Glutamatergic neuron (in vitro differentiated cells): ENCODE measurements around the gene IFT43. TPM values are rescaled to one million over a fixed set of nuclear protein-coding genes. Genes with fewer than 3 reads are reported as not detected.

Source experiments
- DNase-seq: peaks from one replicate; pipeline ENCODE4 v3.0.0; 2022
- H3K27ac Mint-ChIP-seq: one replicate; pipeline ENCODE4 v1.8.0; 2020; ENCODE audit warnings: mild to moderate bottlenecking, mixed read lengths, inconsistent platforms; ENCODE audit not compliant: unreplicated experiment
- H3K27me3 Mint-ChIP-seq: one replicate; pipeline ENCODE4 v1.8.0; 2020; ENCODE audit warnings: mild to moderate bottlenecking, moderate library complexity, mixed read lengths, inconsistent platforms; ENCODE audit not compliant: unreplicated experiment
- H3K36me3 Mint-ChIP-seq: one replicate; pipeline ENCODE4 v1.8.0; 2020; ENCODE audit warnings: mild to moderate bottlenecking, mixed read lengths, inconsistent platforms; ENCODE audit not compliant: unreplicated experiment
- H3K4me1 Mint-ChIP-seq: one replicate; pipeline ENCODE4 v1.8.0; 2020; ENCODE audit warnings: mild to moderate bottlenecking, low read depth, mixed read lengths, inconsistent platforms; ENCODE audit not compliant: unreplicated experiment
- H3K4me3 Mint-ChIP-seq: one replicate; pipeline ENCODE4 v1.8.0; 2020; ENCODE audit warnings: mild to moderate bottlenecking, mixed read lengths, inconsistent platforms; ENCODE audit not compliant: unreplicated experiment
- H3K9me3 Mint-ChIP-seq: one replicate; pipeline ENCODE4 v1.8.0; 2020; ENCODE audit warnings: mild to moderate bottlenecking, moderate library complexity, mixed read lengths, inconsistent platforms; ENCODE audit not compliant: unreplicated experiment
- total RNA-seq: library from RNA; stranded (reverse); fragmentation: NEBNext Ultra II Directional; extraction: Animal tissue kit (Norgen Biotek cat#: 25700); gene quantifications from one replicate; pipeline ENCODE4 v1.2.1, GENCODE V29; 2021; ENCODE audit not compliant: unreplicated experiment
- TF ChIP-seq, protein P1 (sequence below): fragments of 200-600 bp; sonication (generic); IDR thresholded peaks from one replicate; pipeline ENCODE4 v1.5.0; 2021; ENCODE audit not compliant: partially characterized antibody, unreplicated experiment

IFT43 gene
- total RNA-seq, 1 donor from 2014 or later: 30.2 TPM

DNA sequence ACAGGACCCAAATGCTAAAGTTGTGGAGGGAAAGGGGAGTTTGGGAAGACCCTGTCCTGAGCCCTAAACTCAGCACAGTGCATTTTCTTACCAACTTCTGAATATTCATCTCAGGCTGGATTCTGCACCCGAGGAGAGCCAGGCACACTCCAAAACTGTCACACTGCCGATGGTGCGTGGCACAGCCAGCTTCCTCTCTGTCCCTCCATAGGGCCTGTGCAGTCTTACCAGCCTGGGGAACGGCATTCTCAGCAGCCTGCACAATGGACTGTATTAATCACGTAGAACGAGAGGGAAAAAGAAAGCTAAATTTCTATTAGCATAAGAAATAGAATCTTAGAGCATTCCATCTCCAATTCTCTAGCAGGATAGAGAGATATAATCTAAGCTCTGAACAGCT, 94.9 kb downstream of the IFT43 start:
- Mint-ChIP-seq H3K27me3 (peaks cover 7% of the 10 kb centered on the region), H3K4me3 (no peak overlapping the region), H3K9me3 (peaks cover 4% of the 10 kb centered on the region), H3K36me3 (no peaks in the 10 kb centered on the region), H3K4me1 (peaks cover 84% of the 10 kb centered on the region), H3K27ac (no peak overlapping the region)
- DNase-seq: no peak
- TF ChIP-seq, protein P1, sequence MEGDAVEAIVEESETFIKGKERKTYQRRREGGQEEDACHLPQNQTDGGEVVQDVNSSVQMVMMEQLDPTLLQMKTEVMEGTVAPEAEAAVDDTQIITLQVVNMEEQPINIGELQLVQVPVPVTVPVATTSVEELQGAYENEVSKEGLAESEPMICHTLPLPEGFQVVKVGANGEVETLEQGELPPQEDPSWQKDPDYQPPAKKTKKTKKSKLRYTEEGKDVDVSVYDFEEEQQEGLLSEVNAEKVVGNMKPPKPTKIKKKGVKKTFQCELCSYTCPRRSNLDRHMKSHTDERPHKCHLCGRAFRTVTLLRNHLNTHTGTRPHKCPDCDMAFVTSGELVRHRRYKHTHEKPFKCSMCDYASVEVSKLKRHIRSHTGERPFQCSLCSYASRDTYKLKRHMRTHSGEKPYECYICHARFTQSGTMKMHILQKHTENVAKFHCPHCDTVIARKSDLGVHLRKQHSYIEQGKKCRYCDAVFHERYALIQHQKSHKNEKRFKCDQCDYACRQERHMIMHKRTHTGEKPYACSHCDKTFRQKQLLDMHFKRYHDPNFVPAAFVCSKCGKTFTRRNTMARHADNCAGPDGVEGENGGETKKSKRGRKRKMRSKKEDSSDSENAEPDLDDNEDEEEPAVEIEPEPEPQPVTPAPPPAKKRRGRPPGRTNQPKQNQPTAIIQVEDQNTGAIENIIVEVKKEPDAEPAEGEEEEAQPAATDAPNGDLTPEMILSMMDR: no peak

DNA sequence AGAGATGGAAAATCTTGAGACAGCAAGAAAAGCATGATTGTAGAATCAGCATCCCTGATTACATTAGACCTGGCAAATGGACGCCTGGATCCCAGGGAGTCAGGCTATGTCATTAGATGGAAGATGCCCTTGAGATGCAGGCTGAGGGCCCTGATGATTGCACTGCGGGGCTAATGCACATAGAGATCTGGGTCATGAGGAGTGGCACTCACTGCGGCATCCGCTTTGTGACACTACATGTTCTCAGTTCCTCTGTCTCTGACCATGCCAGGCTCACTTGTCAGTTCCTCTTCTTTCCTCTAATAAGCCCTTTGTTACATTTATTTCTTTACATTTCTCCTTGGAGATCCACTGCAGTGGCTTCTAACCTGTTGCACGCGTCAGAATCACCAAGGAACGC, 96.1 kb downstream of the IFT43 start:
- Mint-ChIP-seq H3K4me1 (peaks cover 81% of the 10 kb centered on the region), H3K36me3 (no peaks in the 10 kb centered on the region), H3K4me3 (no peak overlapping the region), H3K27ac (no peak overlapping the region), H3K27me3 (peaks cover 7% of the 10 kb centered on the region), H3K9me3 (peaks cover 5% of the 10 kb centered on the region)
- TF ChIP-seq, protein P1: no peak
- no peak for DNase-seq

DNA sequence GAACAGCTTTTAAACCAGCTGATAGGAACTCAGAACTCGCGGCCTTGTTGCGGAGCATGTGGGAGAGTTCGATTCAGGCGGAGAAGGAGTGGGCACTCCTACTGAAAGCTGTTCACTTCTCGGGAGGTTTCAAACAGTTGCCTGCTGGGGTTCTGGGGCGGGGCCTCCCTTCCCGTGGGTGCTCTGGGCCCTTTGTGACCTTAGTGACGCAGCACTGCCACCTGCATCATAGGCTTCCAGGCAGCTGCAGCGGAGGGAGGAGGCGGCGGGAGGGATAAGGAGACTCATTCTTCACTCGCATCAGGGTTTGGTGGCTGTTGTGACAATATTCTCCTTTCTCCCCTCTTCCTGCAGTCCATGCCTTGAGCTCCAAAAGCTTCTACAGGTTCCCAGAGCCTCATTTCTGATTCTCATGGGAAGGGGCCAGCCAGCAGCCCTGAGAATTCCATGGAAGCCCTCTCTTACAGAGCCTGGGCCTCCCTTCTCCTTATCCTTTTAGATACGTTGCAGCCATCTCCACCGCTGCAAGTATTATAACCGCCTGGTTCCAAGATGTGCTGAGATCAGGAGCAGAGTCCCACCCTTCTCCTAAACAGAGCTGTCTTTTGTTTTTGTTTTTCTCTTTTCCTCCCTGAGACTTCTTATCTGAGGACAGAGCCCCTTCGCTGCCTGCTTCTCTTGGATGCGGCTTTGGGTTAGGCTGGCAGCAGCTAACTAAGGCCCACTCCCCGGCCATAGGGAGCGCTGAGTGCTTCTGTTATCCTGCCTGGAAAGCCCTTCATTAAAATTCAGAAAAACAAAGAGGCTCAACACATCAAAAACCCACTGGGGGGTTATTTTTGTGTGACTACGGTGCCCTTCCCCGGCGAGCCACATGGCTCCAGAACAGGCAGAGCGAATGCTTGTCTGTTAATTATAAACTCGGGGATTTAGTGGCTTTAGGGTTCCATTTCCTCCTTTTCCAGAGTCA, 98.5 kb downstream of the IFT43 start:
- H3K27ac Mint-ChIP-seq: peak overlapping the region; percentile 87
- peaks cover 8% of the 10 kb centered on the region for H3K9me3 Mint-ChIP-seq
- H3K27me3 Mint-ChIP-seq: peaks cover 12% of the 10 kb centered on the region
- peaks cover 82% of the 10 kb centered on the region for H3K4me1 Mint-ChIP-seq
- TF ChIP-seq, protein P1: no peak
- DNase-seq: peak; percentile 37
- H3K4me3 Mint-ChIP-seq: peak overlapping the region; percentile 59
- H3K36me3 Mint-ChIP-seq: no peaks in the 10 kb centered on the region

DNA sequence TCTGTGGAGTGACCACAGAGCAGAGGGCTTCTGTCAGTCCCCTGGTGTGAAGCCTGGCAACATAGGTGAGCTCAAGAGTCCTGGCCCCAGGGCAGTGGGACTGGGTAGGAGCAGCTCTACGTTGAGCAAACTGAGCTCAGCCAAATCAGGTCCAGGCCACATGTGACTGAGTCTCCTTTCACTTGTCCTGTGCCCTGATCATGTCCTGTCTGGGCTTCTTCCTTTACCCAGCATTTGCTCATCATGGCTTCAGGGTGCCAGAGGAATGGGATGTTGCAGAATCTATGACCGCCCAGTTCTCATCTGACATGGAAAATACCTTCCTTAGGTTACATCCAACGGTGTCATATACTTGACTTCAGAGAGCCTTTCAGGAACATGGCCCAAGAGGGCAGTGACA, 99.8 kb downstream of the IFT43 start:
- Mint-ChIP-seq H3K4me3 (no peak overlapping the region), H3K27me3 (peaks cover 15% of the 10 kb centered on the region)

More for the DNA sequence above, 99.8 kb downstream of the IFT43 start:
- no peak for DNase-seq
- no peaks in the 10 kb centered on the region for H3K36me3 Mint-ChIP-seq
- H3K4me1 Mint-ChIP-seq: peaks cover 77% of the 10 kb centered on the region
- H3K27ac Mint-ChIP-seq: no peak overlapping the region
- H3K9me3 Mint-ChIP-seq: peaks cover 9% of the 10 kb centered on the region
- TF ChIP-seq, protein P1: no peak
